H7 (cell line): Measurements from ENCODE around the gene SMOC1. TPM values are rescaled to one million over a fixed set of nuclear protein-coding genes. Genes with fewer than 3 reads are reported as not detected.

Experiments used
- DNase-seq: peaks from one replicate; pipeline ENCODE4 v3.0.0; 2012
- H3K27me3 ChIP-seq: 2 replicates; pipeline ENCODE4 v1.6.0; 2011; ENCODE audit warnings: mild to moderate bottlenecking, low read length; ENCODE audit not compliant: control insufficient read depth, insufficient read depth
- H3K36me3 ChIP-seq: replicated peaks from 2 replicates; pipeline ENCODE4 v1.5.1; 2011; ENCODE audit warnings: low read length; ENCODE audit not compliant: control insufficient read depth, insufficient read depth
- H3K4me3 ChIP-seq: 2 replicates; pipeline ENCODE4 v1.5.1; 2011; ENCODE audit warnings: low read depth, mild to moderate bottlenecking, control low read depth, low read length, moderate library complexity; ENCODE audit not compliant: insufficient read depth
- total RNA-seq: library from RNA; depleted of rRNA; stranded (reverse); fragments of >200 nt; shearing (Covaris generic); gene quantifications from 2 replicates; pipeline ENCODE4 v1.2.3, GENCODE V29; 2014; rRNA removed

SMOC1 gene
- total RNA-seq = 0.11 and 0.14 TPM in 2 replicates

GRCh38 chr14:69879175-69880043 is at the start of gene SMOC1:
TSS of gene SMOC1 (plus strand) at chr14:69879416. CDS start at chr14:69879679, 263 bp downstream.
- peak; percentile 97 for DNase-seq
- Histone ChIP-seq H3K27me3 (peaks cover 37% of the 10 kb centered on the region), H3K4me3 (peak within 1 kb of the TSS; percentile 52), H3K36me3 (no peaks in the 10 kb centered on the region)

GRCh38 chr14:69838881-69839416 is 40.3 kb upstream of the SMOC1 start:
- Histone ChIP-seq H3K4me3 (no peak overlapping the region), H3K27me3 (no peaks in the 10 kb centered on the region), H3K36me3 (no peaks in the 10 kb centered on the region)
- no peak for DNase-seq

GRCh38 chr14:69839661-69840060 is 39.6 kb upstream of the SMOC1 start:
- H3K4me3 ChIP-seq = no peak overlapping the region
- DNase-seq = no peak
- no peaks in the 10 kb centered on the region for H3K27me3 ChIP-seq
- no peaks in the 10 kb centered on the region for H3K36me3 ChIP-seq

- Histone ChIP-seq H3K27me3 (no peaks in the 10 kb centered on the region), H3K4me3 (no peak overlapping the region), H3K36me3 (no peaks in the 10 kb centered on the region)
- DNase-seq = no peak
These were observed 37.6 kb upstream of the SMOC1 start for GRCh38 chr14:69841656-69842055.

GRCh38 chr14:69842686-69843420 is 36.4 kb upstream of the SMOC1 start:
- no peaks in the 10 kb centered on the region for H3K27me3 ChIP-seq
- H3K4me3 ChIP-seq = no peak overlapping the region
- DNase-seq = no peak
- no peaks in the 10 kb centered on the region for H3K36me3 ChIP-seq

GRCh38 chr14:69844171-69844570 is 35.0 kb upstream of the SMOC1 start:
- H3K27me3 ChIP-seq = no peaks in the 10 kb centered on the region
- H3K4me3 ChIP-seq = no peak overlapping the region
- no peaks in the 10 kb centered on the region for H3K36me3 ChIP-seq
- DNase-seq = no peak

- Histone ChIP-seq H3K4me3 (no peak overlapping the region), H3K36me3 (no peaks in the 10 kb centered on the region), H3K27me3 (no peaks in the 10 kb centered on the region)
- DNase-seq = no peak
These were observed 34.1 kb upstream of the SMOC1 start for GRCh38 chr14:69845050-69845581.

- no peak overlapping the region for H3K4me3 ChIP-seq
- DNase-seq = no peak
- H3K36me3 ChIP-seq = no peaks in the 10 kb centered on the region
- H3K27me3 ChIP-seq = no peaks in the 10 kb centered on the region
These were observed 33.4 kb upstream of the SMOC1 start for GRCh38 chr14:69845787-69846186.

- Histone ChIP-seq H3K4me3 (no peak overlapping the region), H3K36me3 (no peaks in the 10 kb centered on the region), H3K27me3 (no peaks in the 10 kb centered on the region)
- no peak for DNase-seq
These were observed 31.1 kb upstream of the SMOC1 start for GRCh38 chr14:69848156-69848555.

- H3K27me3 ChIP-seq = no peaks in the 10 kb centered on the region
- no peaks in the 10 kb centered on the region for H3K36me3 ChIP-seq
- H3K4me3 ChIP-seq = no peak overlapping the region
- no peak for DNase-seq
These were observed 30.3 kb upstream of the SMOC1 start for GRCh38 chr14:69848903-69849391.

GRCh38 chr14:69850086-69850735 is 29.0 kb upstream of the SMOC1 start:
- H3K27me3 ChIP-seq = no peaks in the 10 kb centered on the region
- H3K36me3 ChIP-seq = no peaks in the 10 kb centered on the region
- DNase-seq = peak; percentile 75
- H3K4me3 ChIP-seq = no peak overlapping the region; the same call in 1 of the 2 replicates

- Histone ChIP-seq H3K4me3 (no peak overlapping the region), H3K36me3 (no peaks in the 10 kb centered on the region), H3K27me3 (no peaks in the 10 kb centered on the region)
- DNase-seq = no peak
These were observed 28.5 kb upstream of the SMOC1 start for GRCh38 chr14:69850736-69851112.

GRCh38 chr14:69852531-69853321 is 26.5 kb upstream of the SMOC1 start:
- no peaks in the 10 kb centered on the region for H3K36me3 ChIP-seq
- no peak for DNase-seq
- no peaks in the 10 kb centered on the region for H3K27me3 ChIP-seq

More at GRCh38 chr14:69852531-69853321, 26.5 kb upstream of the SMOC1 start:
- no peak overlapping the region for H3K4me3 ChIP-seq
